ENCODE measurements around the gene TBCK. TPM values are rescaled to one million over a fixed set of nuclear protein-coding genes. Genes with fewer than 3 reads are reported as not detected.

Gene TBCK
- total and polyA plus RNA-seq, 2 donors (not counting 3 experiments of a cell fraction or from before 2014, with no cell fraction given) = 18.2 to 38.6 TPM

- H3K4me3 ChIP-seq (replicated peaks in 1 of 3; ENCODE audit: insufficient read depth in 1 of 3, low read depth in 1 of 3, low read length in 3 of 3) = no peak overlapping the region
- H3K36me3 ChIP-seq (ENCODE audit: control insufficient read depth in 2 of 2, extremely low read depth in 1 of 2, insufficient read depth in 2 of 2, low read length in 2 of 2) = no peaks in the 10 kb centered on the region
- POLR2A ChIA-PET = no interaction called here
- FAIRE-seq (no peak), DNase-seq (ENCODE audit: low read depth, low spot score) (no peak)
- H3K9me3 ChIP-seq (replicated peaks; ENCODE audit: control insufficient read depth, insufficient read depth, low read length) = no peaks in the 10 kb centered on the region
- H3K9ac ChIP-seq (replicated peaks; ENCODE audit: extremely low read depth, insufficient read depth, low read length) = no peak overlapping the region
- no peaks in the 10 kb centered on the region for H3K9me1 ChIP-seq (replicated peaks; ENCODE audit: control insufficient read depth, extremely low read depth, insufficient read depth, low read length)
- intact Hi-C loops (cut with micrococcal nuclease) = no loop called here
- H4K20me1 ChIP-seq (replicated peaks; ENCODE audit: control insufficient read depth, extremely low read depth, insufficient read depth, low read length) = no peaks in the 10 kb centered on the region
- H3K4me1 ChIP-seq (ENCODE audit: control insufficient read depth, extremely low read depth, insufficient read depth, low read length) = no peaks in the 10 kb centered on the region
- TF ChIP-seq EZH2 (IDR thresholded peaks at IDR 0.05; ENCODE audit: borderline replicate concordance, low read depth, low read length, severe bottlenecking) (no peak), POLR2A (IDR thresholded peaks at IDR 0.05; ENCODE audit: low read depth, low read length) (no peak), MAX (IDR thresholded peaks at IDR 0.05; ENCODE audit: insufficient read depth, insufficient read length) (no peak)
- H3K27ac ChIP-seq (ENCODE audit: insufficient read depth, low read depth, low read length) = no peak overlapping the region
- BruUV-seq (replicated peaks) = no TSS peak
- dilution Hi-C loops (cut with MboI; ENCODE audit: extremely low pct_ligation_motif_present, low sequenced_read_pairs) = no loop called here
- H3K79me2 ChIP-seq (ENCODE audit: control insufficient read depth, insufficient read depth, low read length) = no peaks in the 10 kb centered on the region
- H3K27me3 ChIP-seq (ENCODE audit: control insufficient read depth in 2 of 2, insufficient read depth in 2 of 2, low read length in 2 of 2) = no peaks in the 10 kb centered on the region
- H3K4me2 ChIP-seq (ENCODE audit: insufficient read depth, low read length) = no peak overlapping the region
- CTCF ChIA-PET = interaction anchor here (0.9 kb wide), 1 partner anchor 175 kb away, joined by 3 read pairs; no protein-coding TSS in a partner anchor
- no peak overlapping the region for H2AFZ ChIP-seq (ENCODE audit: low read depth, low read length)
These were observed 232.9 kb downstream of the TBCK start for GRCh38 chr4:106083065-106083464.

- POLR2A ChIA-PET = no interaction called here
- H4K20me1 ChIP-seq (replicated peaks; ENCODE audit: control insufficient read depth, extremely low read depth, insufficient read depth, low read length) = no peaks in the 10 kb centered on the region
- no peaks in the 10 kb centered on the region for H3K27me3 ChIP-seq (ENCODE audit: control insufficient read depth in 2 of 2, insufficient read depth in 2 of 2, low read length in 2 of 2)
- H3K4me1 ChIP-seq (ENCODE audit: control insufficient read depth, extremely low read depth, insufficient read depth, low read length) = no peaks in the 10 kb centered on the region
- DNase-seq (ENCODE audit: low read depth, low spot score) (no peak), FAIRE-seq (no peak)
- TF ChIP-seq CTCF (IDR thresholded peaks at IDR 0.05; ENCODE audit: extremely low read depth in 1 of 2, insufficient read depth in 1 of 2, low read depth in 1 of 2, low read length in 2 of 2) (no peak), POLR2AphosphoS5 (IDR thresholded peaks at IDR 0.05; ENCODE audit: insufficient read depth, low read depth, low read length) (no peak), GATA2 (IDR thresholded peaks at IDR 0.05; ENCODE audit: insufficient read depth, insufficient read length, low read depth, low read length) (no peak), POLR2A (IDR thresholded peaks at IDR 0.05; ENCODE audit: low read depth, low read length) (no peak), FOS (IDR thresholded peaks at IDR 0.05; ENCODE audit: borderline replicate concordance, insufficient read depth, low read length) (no peak), MYC (IDR thresholded peaks at IDR 0.05; ENCODE audit: low read depth, low read length) (no peak), MAX (IDR thresholded peaks at IDR 0.05; ENCODE audit: insufficient read depth, insufficient read length) (no peak), EZH2 (IDR thresholded peaks at IDR 0.05; ENCODE audit: borderline replicate concordance, low read depth, low read length, severe bottlenecking) (no peak), JUN (IDR thresholded peaks at IDR 0.05; ENCODE audit: borderline replicate concordance, insufficient read depth, insufficient read length, low read depth) (no peak)
- no peak overlapping the region for H2AFZ ChIP-seq (ENCODE audit: low read depth, low read length)
- dilution Hi-C loops (cut with MboI; ENCODE audit: extremely low pct_ligation_motif_present, low sequenced_read_pairs) = no loop called here
- H3K4me3 ChIP-seq (replicated peaks in 1 of 3; ENCODE audit: insufficient read depth in 1 of 3, low read depth in 1 of 3, low read length in 3 of 3) = no peak overlapping the region
- no peaks in the 10 kb centered on the region for H3K36me3 ChIP-seq (ENCODE audit: control insufficient read depth in 2 of 2, extremely low read depth in 1 of 2, insufficient read depth in 2 of 2, low read length in 2 of 2)
- no peak overlapping the region for H3K4me2 ChIP-seq (ENCODE audit: insufficient read depth, low read length)
- intact Hi-C loops (cut with micrococcal nuclease) = no loop called here
- CTCF ChIA-PET = no interaction called here
- no peaks in the 10 kb centered on the region for H3K9me1 ChIP-seq (replicated peaks; ENCODE audit: control insufficient read depth, extremely low read depth, insufficient read depth, low read length)
- H3K9ac ChIP-seq (replicated peaks; ENCODE audit: extremely low read depth, insufficient read depth, low read length) = no peak overlapping the region
- H3K79me2 ChIP-seq (ENCODE audit: control insufficient read depth, insufficient read depth, low read length) = no peaks in the 10 kb centered on the region
- no peaks in the 10 kb centered on the region for H3K9me3 ChIP-seq (replicated peaks; ENCODE audit: control insufficient read depth, insufficient read depth, low read length)
- no peak overlapping the region for H3K27ac ChIP-seq (ENCODE audit: insufficient read depth, low read depth, low read length)
- no TSS peak for BruUV-seq (replicated peaks)
These were observed 235.6 kb downstream of the TBCK start for GRCh38 chr4:106080376-106080775.
